HEK293T (cell line): ENCODE results near the gene FHOD3.

Source experiments
- BHLHE40 ChIP-seq: fragments of 450-650 bp; IDR thresholded peaks from 2 replicates; pipeline ENCODE4 v1.6.1; 2016; ENCODE audit warnings: mild to moderate bottlenecking, moderate library complexity, borderline replicate concordance
- CTBP1 ChIP-seq: fragments of 450-650 bp; IDR thresholded peaks from 2 replicates; pipeline ENCODE4 v1.6.1; 2016; ENCODE audit warnings: borderline replicate concordance
- ELF4 ChIP-seq: fragments of 450-650 bp; IDR thresholded peaks from 2 replicates; pipeline ENCODE4 v1.6.1; 2017; ENCODE audit warnings: antibody characterized with exemption
- FOXA1 ChIP-seq: fragments of 450-650 bp; IDR thresholded peaks from 2 replicates; pipeline ENCODE4 v1.6.1; 2016; ENCODE audit warnings: mild to moderate bottlenecking
- FOXM1 ChIP-seq: fragments of 450-650 bp; IDR thresholded peaks from 2 replicates; pipeline ENCODE4 v1.6.1; 2017; ENCODE audit warnings: mild to moderate bottlenecking, borderline replicate concordance
- HDGF ChIP-seq: fragments of 450-650 bp; IDR thresholded peaks from 2 replicates; pipeline ENCODE4 v1.6.1; 2017; ENCODE audit warnings: antibody characterized with exemption, borderline replicate concordance
- SP1 ChIP-seq: fragments of 450-650 bp; IDR thresholded peaks from 2 replicates; pipeline ENCODE4 v1.6.1; 2017
- SUZ12 ChIP-seq: fragments of 450-650 bp; IDR thresholded peaks from 2 replicates; pipeline ENCODE4 v1.6.1; 2016; ENCODE audit warnings: mild to moderate bottlenecking
- ZNF384 ChIP-seq: fragments of 450-650 bp; IDR thresholded peaks from 2 replicates; pipeline ENCODE4 v1.6.1; 2016

- TF ChIP-seq SP1 (no peak), BHLHE40 (no peak), SUZ12 (no peak), HDGF (no peak), ZNF384 (no peak), CTBP1 (no peak), ELF4 (no peak), FOXA1 (no peak), FOXM1 (no peak)
Observed at GRCh38 chr18:36756242-36756641, 458.7 kb downstream of the FHOD3 start.
